Left ventricle myocardium inferior (tissue), 1 donor: ENCODE results near the gene ANKRD10. TPM values are rescaled to one million over a fixed set of nuclear protein-coding genes. Genes with fewer than 3 reads are reported as not detected.

Experiments used
- DNase-seq: peaks from one replicate; pipeline ENCODE4 v3.0.0-alpha.2; 2020
- H3K27ac ChIP-seq: fragments of 200-600 bp; replicated peaks from 2 replicates; pipeline ENCODE4 v1.8.0; 2021
- H3K27me3 ChIP-seq: fragments of 200-600 bp; 2 replicates; pipeline ENCODE4 v1.8.0; 2021; ENCODE audit warnings: low read depth
- H3K36me3 ChIP-seq: fragments of 200-600 bp; 2 replicates; pipeline ENCODE4 v1.8.0; 2021
- H3K4me1 ChIP-seq: fragments of 200-600 bp; 2 replicates; pipeline ENCODE4 v1.8.0; 2021
- H3K4me3 ChIP-seq: fragments of 200-600 bp; 2 replicates; pipeline ENCODE4 v1.8.0; 2021; ENCODE audit warnings: mild to moderate bottlenecking, moderate library complexity
- H3K9me3 ChIP-seq: fragments of 200-600 bp; replicated peaks from 2 replicates; pipeline ENCODE4 v1.8.0; 2021
- CTCF ChIP-seq: fragments of 200-600 bp; IDR thresholded peaks from 2 replicates; pipeline ENCODE4 v1.8.0; 2021; ENCODE audit warnings: antibody characterized with exemption, mild to moderate bottlenecking, borderline replicate concordance
- intact Hi-C: fragments of 100-400 bp; cut with micrococcal nuclease; formaldehyde crosslinking; loops from one replicate; pipeline ENCODE4 v1.11.0; 2022
- total RNA-seq: library from RNA; stranded (reverse); fragmentation: NEBNext Ultra II Directional; extraction: Animal tissue kit (Norgen Biotek cat#: 25700); gene quantifications from one replicate; pipeline ENCODE4 v1.2.1, GENCODE V29; 2021
- donor health status: DM: no; HTN: yes; CAD: no; lungs with severe emphysema.

ANKRD10 gene
- total RNA-seq, 1 donor from 2014 or later: 45.9 TPM

- H3K4me3 ChIP-seq: no peak overlapping the region
- peaks cover 17% of the 10 kb centered on the region for H3K4me1 ChIP-seq
- TF ChIP-seq CTCF: no peak
- H3K27ac ChIP-seq: no peak overlapping the region
- no peaks in the 10 kb centered on the region for H3K27me3 ChIP-seq
- no peak for DNase-seq
- no peaks in the 10 kb centered on the region for H3K36me3 ChIP-seq
- H3K9me3 ChIP-seq: no peaks in the 10 kb centered on the region
- intact Hi-C loops: no loop called here
These were observed 27.5 kb upstream of the ANKRD10 start for GRCh38 chr13:110942248-110942981.

GRCh38 chr13:110938662-110939421, 24.0 kb upstream of the ANKRD10 start:
- no peak for TF ChIP-seq CTCF
- no peaks in the 10 kb centered on the region for H3K36me3 ChIP-seq
- intact Hi-C loops: no loop called here
- no peaks in the 10 kb centered on the region for H3K27me3 ChIP-seq
- H3K4me1 ChIP-seq: peaks cover 6% of the 10 kb centered on the region
- peaks cover 9% of the 10 kb centered on the region for H3K9me3 ChIP-seq
- H3K4me3 ChIP-seq: no peak overlapping the region
- no peak overlapping the region for H3K27ac ChIP-seq
- DNase-seq: no peak

- TF ChIP-seq CTCF: no peak
- Histone ChIP-seq H3K36me3 (no peaks in the 10 kb centered on the region), H3K4me1 (no peaks in the 10 kb centered on the region), H3K27ac (no peak overlapping the region), H3K27me3 (no peaks in the 10 kb centered on the region), H3K4me3 (no peak overlapping the region), H3K9me3 (peaks cover 20% of the 10 kb centered on the region)
- intact Hi-C loops: no loop called here
- no peak for DNase-seq
These were observed 22.8 kb upstream of the ANKRD10 start for GRCh38 chr13:110937511-110938285.

- intact Hi-C loops: no loop called here
- H3K4me1 ChIP-seq: no peaks in the 10 kb centered on the region
- H3K36me3 ChIP-seq: no peaks in the 10 kb centered on the region
- no peak overlapping the region for H3K27ac ChIP-seq
- H3K4me3 ChIP-seq: no peak overlapping the region
- H3K27me3 ChIP-seq: peaks cover 8% of the 10 kb centered on the region
- peaks cover 25% of the 10 kb centered on the region for H3K9me3 ChIP-seq
- TF ChIP-seq CTCF: no peak
- DNase-seq: no peak
These were observed 21.6 kb upstream of the ANKRD10 start for GRCh38 chr13:110936519-110936918.

GRCh38 chr13:110932588-110932987, 17.7 kb upstream of the ANKRD10 start:
- Histone ChIP-seq H3K9me3 (peaks cover 25% of the 10 kb centered on the region), H3K27ac (no peak overlapping the region), H3K36me3 (no peaks in the 10 kb centered on the region), H3K27me3 (peaks cover 8% of the 10 kb centered on the region), H3K4me3 (no peak overlapping the region), H3K4me1 (no peaks in the 10 kb centered on the region)
- intact Hi-C loops: no loop called here
- DNase-seq: no peak
- no peak for TF ChIP-seq CTCF
